Activated CD8-positive, alpha-beta memory T cell treated with anti-CD3 and anti-CD28 coated beads, Interleukin-2, amount 50 U/mL, for 1 hour (primary cell): ENCODE results near the gene PYCARD.
"Not testable (repeated sequence)": the region's sequence is repeated elsewhere in the genome, so short reads cannot be mapped to it uniquely, and the experiment has no call there.

Experiments used
- DNase-seq: peaks from one replicate; pipeline ENCODE4 v3.0.0-alpha.2; 2020; ENCODE audit errors: extremely low read depth

PYCARD gene

GRCh38 chr16:31215287-31216162 lies 13.0 kb upstream of the PYCARD start:
- no peak for DNase-seq

- no peak for DNase-seq
Measured at GRCh38 chr16:31214708-31215286, 12.2 kb upstream of the PYCARD start.

GRCh38 chr16:31213877-31214707 lies 11.5 kb upstream of the PYCARD start, which contains the start of gene TRIM72:
TSS of gene TRIM72 (plus strand) at chr16:31214119. CDS start at chr16:31214739, 620 bp downstream.
- no peak for DNase-seq

- no peak for DNase-seq
Measured at GRCh38 chr16:31213342-31213741, 10.8 kb upstream of the PYCARD start.

- DNase-seq, result no peak
Measured at GRCh38 chr16:31206776-31207175, 4.2 kb upstream of the PYCARD start.

GRCh38 chr16:31204871-31205666 lies 2.5 kb upstream of the PYCARD start:
- no peak for DNase-seq

GRCh38 chr16:31201582-31202413 lies 762 bp downstream of the PYCARD start:
- DNase-seq, result no peak

- peak; percentile 36 for DNase-seq
Measured at GRCh38 chr16:31200821-31201568, 1.6 kb downstream of the PYCARD start.

- not testable (repeated sequence) for DNase-seq
Measured at GRCh38 chr16:31200111-31200510, 2.4 kb downstream of the PYCARD start.

GRCh38 chr16:31199430-31200041 lies 3.0 kb downstream of the PYCARD start:
- DNase-seq, result no peak

GRCh38 chr16:31198207-31198882 lies 4.2 kb downstream of the PYCARD start:
- no peak for DNase-seq

- DNase-seq, result no peak
Measured at GRCh38 chr16:31196324-31197088, 6.1 kb downstream of the PYCARD start.

- DNase-seq, result not testable (repeated sequence)
Measured at GRCh38 chr16:31195861-31196260, 6.7 kb downstream of the PYCARD start.

GRCh38 chr16:31194898-31195297 lies 7.7 kb downstream of the PYCARD start:
- DNase-seq, result no peak

- no peak for DNase-seq
Measured at GRCh38 chr16:31193874-31194273, 8.7 kb downstream of the PYCARD start.

GRCh38 chr16:31192856-31193642 lies 9.5 kb downstream of the PYCARD start:
- DNase-seq, result no peak
